SK-N-SH (cell line): ENCODE data around the gene LDB2. TPM values are rescaled to one million over a fixed set of nuclear protein-coding genes. Genes with fewer than 3 reads are reported as not detected.
"Not testable (repeated sequence)": the region's sequence is repeated elsewhere in the genome, so short reads cannot be mapped to it uniquely, and the experiment has no call there.

Experiments
- CTCF ChIA-PET: fragments of 300-600, 350-600 bp; formaldehyde crosslinking; extraction: SDS; loops from one replicate; lab custom pipeline; 2021; lab: Yijun Ruan, JAX
- POLR2A ChIA-PET: fragments of 350-600 bp; sonication (Branson Sonifier 250); formaldehyde crosslinking; extraction: SDS; loops from one replicate; lab custom pipeline; 2020; ENCODE audit warnings: antibody characterized with exemption, inconsistent platforms; lab: Yijun Ruan, JAX
- DNase-seq: peaks from one replicate; pipeline ENCODE4 v3.0.0; 2012
- H2AFZ ChIP-seq: fragments of 200-600 bp; sonication (generic); 2 replicates; pipeline ENCODE4 v1.8.1; 2016; ENCODE audit warnings: antibody characterized with exemption, mild to moderate bottlenecking, low read depth
- H3F3A ChIP-seq: fragments of 200-600 bp; sonication (generic); replicated peaks from 2 replicates; pipeline ENCODE3; 2016; ENCODE audit warnings: antibody characterized with exemption, mild to moderate bottlenecking; ENCODE audit not compliant: insufficient read depth
- H3K27ac ChIP-seq, 2 experiments: fragments of 200-500 bp in 1 of 2; fragments of 200-600 bp in 1 of 2; sonication (Bioruptor generic) in 1 of 2; sonication (generic), shearing (Covaris generic) in 1 of 2; 2 replicates each; pipeline versions ENCODE4 v1.5.1 to v1.6.1; 2014 to 2016; ENCODE audit warnings: low read depth in 2 of 2, inconsistent platforms in 1 of 2, low read length in 1 of 2, mild to moderate bottlenecking in 1 of 2, mixed read lengths in 1 of 2
- H3K27me3 ChIP-seq: fragments of 200-600 bp; sonication (generic), shearing (Covaris generic); 2 replicates; pipeline ENCODE4 v1.6.1; 2016; ENCODE audit warnings: mixed run types; ENCODE audit not compliant: insufficient read depth
- H3K36me3 ChIP-seq, 2 experiments: fragments of 200-500 bp in 1 of 2; fragments of 200-600 bp in 1 of 2; sonication (Bioruptor generic) in 1 of 2; sonication (generic) in 1 of 2; replicated peaks in 1 of 2; 2 replicates each; pipeline versions ENCODE3 to v1.5.1; 2014 to 2016; ENCODE audit warnings: low read length in 1 of 2, mild to moderate bottlenecking in 1 of 2; ENCODE audit not compliant: insufficient read depth in 2 of 2, control insufficient read depth in 1 of 2
- H3K4me1 ChIP-seq, 2 experiments: fragments of 200-500 bp in 1 of 2; fragments of 200-600 bp in 1 of 2; sonication (Bioruptor generic) in 1 of 2; sonication (generic), shearing (Covaris generic) in 1 of 2; 2 replicates each; pipeline versions ENCODE4 v1.5.1 to v1.6.1; 2014 to 2016; ENCODE audit warnings: low read depth in 1 of 2, low read length in 1 of 2, mixed run types in 1 of 2; ENCODE audit not compliant: insufficient read depth in 2 of 2, control insufficient read depth in 1 of 2
- H3K4me2 ChIP-seq: fragments of 200-600 bp; sonication (generic), shearing (Covaris generic); 2 replicates; pipeline ENCODE4 v1.6.1; 2017; ENCODE audit warnings: mixed run types
- H3K4me3 ChIP-seq, 2 experiments: fragments of 200-500 bp in 1 of 2; fragments of 200-600 bp in 1 of 2; sonication (Bioruptor generic) in 1 of 2; sonication (generic), shearing (Covaris generic) in 1 of 2; 2 replicates each; pipeline versions ENCODE4 v1.5.1 to v1.8.1; 2014 to 2016; ENCODE audit warnings: low read depth in 2 of 2, inconsistent platforms in 1 of 2, low read length in 1 of 2, mild to moderate bottlenecking in 1 of 2, mixed read lengths in 1 of 2, moderate library complexity in 1 of 2
- H3K79me2 ChIP-seq: fragments of 200-600 bp; sonication (generic); 2 replicates; pipeline ENCODE4 v1.8.1; 2017; ENCODE audit warnings: mild to moderate bottlenecking; ENCODE audit not compliant: insufficient read depth
- H3K9ac ChIP-seq: fragments of 200-600 bp; sonication (generic); 2 replicates; pipeline ENCODE4 v1.6.1; 2017; ENCODE audit warnings: mixed run types
- H3K9me2 ChIP-seq: fragments of 200-600 bp; sonication (generic); 2 replicates; pipeline ENCODE4 v1.6.1; 2017; ENCODE audit warnings: mixed run types
- H3K9me3 ChIP-seq: fragments of 200-600 bp; sonication (generic); 2 replicates; pipeline ENCODE4 v1.6.1; 2017; ENCODE audit warnings: mixed run types, mild to moderate bottlenecking, moderate library complexity
- H4K20me1 ChIP-seq: fragments of 200-600 bp; sonication (generic); 2 replicates; pipeline ENCODE4 v1.6.1; 2017; ENCODE audit warnings: mild to moderate bottlenecking, mixed run types; ENCODE audit not compliant: insufficient read depth
- FOXM1 ChIP-seq: IDR thresholded peaks from 2 replicates; pipeline ENCODE4 v1.4.0; 2012; ENCODE audit warnings: low read depth, mild to moderate bottlenecking
- JUND ChIP-seq: IDR thresholded peaks from 2 replicates; pipeline ENCODE4 v1.4.0; 2012
- MXI1 ChIP-seq: IDR thresholded peaks from 2 replicates; pipeline ENCODE4 v1.6.1; 2012; ENCODE audit warnings: mild to moderate bottlenecking, low read depth, low read length, improper control_type of control experiment
- POLR2AphosphoS5 ChIP-seq: IDR thresholded peaks from 2 replicates; pipeline ENCODE4 v1.6.1; 2012; ENCODE audit warnings: low read depth, low read length
- RAD21 ChIP-seq: IDR thresholded peaks from 2 replicates; pipeline ENCODE4 v1.6.1; 2012; ENCODE audit warnings: mild to moderate bottlenecking, low read length
- RCOR1 ChIP-seq: fragments of 150-350 bp; IDR thresholded peaks from 2 replicates; pipeline ENCODE4 v1.6.1; 2017; ENCODE audit warnings: antibody characterized with exemption, low read length
- RFX5 ChIP-seq: IDR thresholded peaks from 2 replicates; pipeline ENCODE4 v1.6.1; 2012; ENCODE audit warnings: mild to moderate bottlenecking, improper control_type of control experiment, low read length
- SMC3 ChIP-seq: IDR thresholded peaks from 2 replicates; pipeline ENCODE4 v1.6.1; 2012; ENCODE audit warnings: low read depth, low read length, improper control_type of control experiment
- TEAD4 ChIP-seq: IDR thresholded peaks from 2 replicates; pipeline ENCODE4 v1.4.0; 2012; ENCODE audit warnings: mild to moderate bottlenecking, borderline replicate concordance; ENCODE audit not compliant: insufficient read depth
- YY1 ChIP-seq: IDR thresholded peaks from 2 replicates; pipeline ENCODE4 v1.4.0; 2012; ENCODE audit warnings: low read depth, mild to moderate bottlenecking
- WGBS: methylation state at CpG from one replicate; pipeline ENCODE4 v1.1.6; 2017; ENCODE audit warnings: low lambda C conversion rate; 5-methylcytosine and 5-hydroxymethylcytosine counted together
- polyA plus RNA-seq, 3 experiments: library from polyadenylated mRNA; depleted of rRNA; stranded (reverse); fragments of >200 nt; gene quantifications; 2 replicates each; pipeline ENCODE4 v1.2.3, GENCODE V29; 2012
- TF ChIP-seq, protein P1 (sequence below): IDR thresholded peaks from 2 replicates; pipeline ENCODE4 v1.4.0; 2012; ENCODE audit warnings: low read depth, borderline replicate concordance
- TF ChIP-seq, protein P2 (sequence below): fragments of 200-600 bp; sonication (generic); IDR thresholded peaks from 2 replicates; pipeline ENCODE4 v1.6.1; 2017; ENCODE audit warnings: antibody characterized with exemption, mild to moderate bottlenecking, moderate library complexity
- TF ChIP-seq, protein P3 (sequence below): IDR thresholded peaks from 2 replicates; pipeline ENCODE4; 2012

Gene LDB2
- polyA plus RNA-seq, 1 of the 3 experiments (the other 2 are of a cell fraction) = 11.0 TPM

DNA sequence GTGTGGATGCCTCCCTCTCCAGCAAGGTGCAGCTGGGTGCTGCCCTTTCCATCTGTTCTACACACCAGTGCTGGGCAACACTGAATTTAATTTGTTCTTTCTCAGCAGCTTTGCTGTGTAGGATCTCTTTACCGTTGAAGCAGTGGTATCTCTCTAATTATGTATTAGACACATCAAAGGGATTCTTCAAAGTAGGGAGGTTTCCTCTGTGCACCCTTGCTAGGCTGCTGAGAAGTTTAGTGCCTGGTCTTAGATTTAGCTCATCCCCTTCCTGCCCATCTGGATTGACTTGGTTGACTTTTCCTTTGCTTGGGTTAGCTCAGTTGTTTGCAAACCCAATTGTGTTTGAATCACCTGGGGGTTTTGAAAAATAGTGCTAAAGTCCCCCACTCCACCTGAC, 27.8 kb upstream of the LDB2 start:
- POLR2A ChIA-PET = no interaction called here
- H3F3A ChIP-seq = no peaks in the 10 kb centered on the region
- no peak overlapping the region for H2AFZ ChIP-seq
- H3K36me3 ChIP-seq = no peaks in the 10 kb centered on the region
- DNase-seq = no peak
- H3K27me3 ChIP-seq = no peaks in the 10 kb centered on the region
- no peak overlapping the region for H3K9ac ChIP-seq
- WGBS = 36% methylated on average over 1 of the region's 1 CpG
- no peak overlapping the region for H3K4me2 ChIP-seq
- CTCF ChIA-PET = interaction anchor here (1.1 to 2.2 kb wide), 2 partner anchors 10 to 398 kb away, joined by 4 to 14 read pairs; no protein-coding TSS in a partner anchor
- H3K79me2 ChIP-seq = no peaks in the 10 kb centered on the region
- H3K4me1 ChIP-seq = no peaks in the 10 kb centered on the region
- TF ChIP-seq MXI1 (no peak), FOXM1 (no peak), TEAD4 (no peak), JUND (no peak), RFX5 (no peak), POLR2AphosphoS5 (no peak)
- TF ChIP-seq, protein P1, sequence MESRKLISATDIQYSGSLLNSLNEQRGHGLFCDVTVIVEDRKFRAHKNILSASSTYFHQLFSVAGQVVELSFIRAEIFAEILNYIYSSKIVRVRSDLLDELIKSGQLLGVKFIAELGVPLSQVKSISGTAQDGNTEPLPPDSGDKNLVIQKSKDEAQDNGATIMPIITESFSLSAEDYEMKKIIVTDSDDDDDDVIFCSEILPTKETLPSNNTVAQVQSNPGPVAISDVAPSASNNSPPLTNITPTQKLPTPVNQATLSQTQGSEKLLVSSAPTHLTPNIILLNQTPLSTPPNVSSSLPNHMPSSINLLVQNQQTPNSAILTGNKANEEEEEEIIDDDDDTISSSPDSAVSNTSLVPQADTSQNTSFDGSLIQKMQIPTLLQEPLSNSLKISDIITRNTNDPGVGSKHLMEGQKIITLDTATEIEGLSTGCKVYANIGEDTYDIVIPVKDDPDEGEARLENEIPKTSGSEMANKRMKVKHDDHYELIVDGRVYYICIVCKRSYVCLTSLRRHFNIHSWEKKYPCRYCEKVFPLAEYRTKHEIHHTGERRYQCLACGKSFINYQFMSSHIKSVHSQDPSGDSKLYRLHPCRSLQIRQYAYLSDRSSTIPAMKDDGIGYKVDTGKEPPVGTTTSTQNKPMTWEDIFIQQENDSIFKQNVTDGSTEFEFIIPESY = no peak
- H3K4me3 ChIP-seq = no peak overlapping the region
- no peaks in the 10 kb centered on the region; the same call in 1 of the 2 replicates for H3K9me3 ChIP-seq
- H3K9me2 ChIP-seq = no peaks in the 10 kb centered on the region
- H4K20me1 ChIP-seq = no peaks in the 10 kb centered on the region
- H3K27ac ChIP-seq = no peak overlapping the region

DNA sequence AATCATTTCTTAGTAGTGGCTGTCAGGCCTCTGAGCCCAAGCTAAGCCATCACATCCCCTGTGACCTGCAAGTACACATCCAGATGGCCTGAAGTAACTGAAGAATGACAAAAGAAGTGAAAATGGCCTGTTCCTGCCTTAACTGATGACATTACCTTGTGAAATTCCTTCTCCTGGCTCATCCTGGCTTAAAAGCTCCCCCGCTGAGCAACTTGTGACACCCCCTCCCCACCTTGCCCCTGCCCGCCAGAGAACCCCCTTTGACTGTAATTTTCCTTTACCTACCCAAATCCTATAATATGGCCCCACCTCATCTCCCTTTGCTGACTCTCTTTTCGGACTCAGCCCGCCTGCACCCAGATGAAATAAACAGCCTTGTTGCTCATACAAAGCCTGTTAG, 20.3 kb upstream of the LDB2 start:
- POLR2A ChIA-PET, H3K4me2 ChIP-seq, H4K20me1 ChIP-seq, H3K9ac ChIP-seq, H3K9me2 ChIP-seq, H3K79me2 ChIP-seq, DNase-seq, H3K9me3 ChIP-seq, H3K4me1 ChIP-seq, H3K27me3 ChIP-seq, H3K27ac ChIP-seq, H3K4me3 ChIP-seq, CTCF ChIA-PET, H3K36me3 ChIP-seq, H3F3A ChIP-seq: not testable (repeated sequence)
- WGBS = 91% methylated on average over 4 of the region's 4 CpGs
- H2AFZ ChIP-seq = 0 out of 2 replicates have a peak overlapping the region, but pooled peaks have one; percentile 9

DNA sequence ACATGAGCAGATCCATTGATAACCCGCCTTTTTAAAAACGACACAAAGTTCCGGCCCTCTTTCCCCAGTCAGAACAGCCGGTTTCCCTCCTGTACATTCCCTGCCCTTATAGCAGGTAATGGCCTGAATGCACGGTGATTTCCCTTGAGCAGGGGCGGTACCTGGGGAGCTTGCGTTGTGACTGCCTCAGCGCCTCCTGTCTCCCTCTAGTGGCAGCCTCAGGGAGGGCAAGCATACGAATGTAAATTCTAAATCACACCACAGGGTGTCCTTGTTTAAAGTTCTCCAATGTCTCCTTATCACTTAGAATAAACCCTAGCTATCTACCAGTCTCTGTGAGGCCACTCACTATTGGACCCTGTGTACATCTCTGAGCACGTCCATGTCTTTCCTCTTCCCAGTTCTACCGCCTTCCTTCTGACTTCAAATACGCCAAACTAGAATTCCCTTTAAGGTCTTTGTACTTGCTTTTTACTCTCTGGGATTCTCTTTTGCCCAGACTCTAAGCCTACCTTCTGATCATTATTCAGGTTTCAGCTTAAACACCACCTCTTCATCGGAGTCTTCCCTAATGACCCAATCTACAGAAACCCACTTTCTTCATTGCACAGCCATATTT, 18.4 kb upstream of the LDB2 start:
- Histone ChIP-seq H3K36me3 (no peaks in the 10 kb centered on the region), H3K4me1 (no peaks in the 10 kb centered on the region), H4K20me1 (no peaks in the 10 kb centered on the region), H2AFZ (no peak overlapping the region), H3K4me2 (no peak overlapping the region), H3K79me2 (no peaks in the 10 kb centered on the region), H3K9me3 (no peaks in the 10 kb centered on the region), H3K27me3 (no peaks in the 10 kb centered on the region), H3K27ac (no peak overlapping the region), H3K9me2 (no peaks in the 10 kb centered on the region), H3K4me3 (peak overlapping the region in 1 of 2 experiments; percentile 50; a peak in 1 of 4 replicates), H3K9ac (no peak overlapping the region), H3F3A (no peaks in the 10 kb centered on the region)
- ChIA-PET CTCF (interaction anchor here (0.5 to 2.1 kb wide), 32 partner anchors 9 to 652 kb away, joined by 3 to 23 read pairs (median 3); no protein-coding TSS in a partner anchor), POLR2A (no interaction called here)
- TF ChIP-seq SMC3 (peak; percentile 90), RAD21 (peak; percentile 76), YY1 (no peak), RCOR1 (0 out of 2 replicates have a peak, but pooled peaks have one; percentile 23)
- TF ChIP-seq, protein P2, sequence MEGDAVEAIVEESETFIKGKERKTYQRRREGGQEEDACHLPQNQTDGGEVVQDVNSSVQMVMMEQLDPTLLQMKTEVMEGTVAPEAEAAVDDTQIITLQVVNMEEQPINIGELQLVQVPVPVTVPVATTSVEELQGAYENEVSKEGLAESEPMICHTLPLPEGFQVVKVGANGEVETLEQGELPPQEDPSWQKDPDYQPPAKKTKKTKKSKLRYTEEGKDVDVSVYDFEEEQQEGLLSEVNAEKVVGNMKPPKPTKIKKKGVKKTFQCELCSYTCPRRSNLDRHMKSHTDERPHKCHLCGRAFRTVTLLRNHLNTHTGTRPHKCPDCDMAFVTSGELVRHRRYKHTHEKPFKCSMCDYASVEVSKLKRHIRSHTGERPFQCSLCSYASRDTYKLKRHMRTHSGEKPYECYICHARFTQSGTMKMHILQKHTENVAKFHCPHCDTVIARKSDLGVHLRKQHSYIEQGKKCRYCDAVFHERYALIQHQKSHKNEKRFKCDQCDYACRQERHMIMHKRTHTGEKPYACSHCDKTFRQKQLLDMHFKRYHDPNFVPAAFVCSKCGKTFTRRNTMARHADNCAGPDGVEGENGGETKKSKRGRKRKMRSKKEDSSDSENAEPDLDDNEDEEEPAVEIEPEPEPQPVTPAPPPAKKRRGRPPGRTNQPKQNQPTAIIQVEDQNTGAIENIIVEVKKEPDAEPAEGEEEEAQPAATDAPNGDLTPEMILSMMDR = peak; percentile 82
- TF ChIP-seq, protein P3, sequence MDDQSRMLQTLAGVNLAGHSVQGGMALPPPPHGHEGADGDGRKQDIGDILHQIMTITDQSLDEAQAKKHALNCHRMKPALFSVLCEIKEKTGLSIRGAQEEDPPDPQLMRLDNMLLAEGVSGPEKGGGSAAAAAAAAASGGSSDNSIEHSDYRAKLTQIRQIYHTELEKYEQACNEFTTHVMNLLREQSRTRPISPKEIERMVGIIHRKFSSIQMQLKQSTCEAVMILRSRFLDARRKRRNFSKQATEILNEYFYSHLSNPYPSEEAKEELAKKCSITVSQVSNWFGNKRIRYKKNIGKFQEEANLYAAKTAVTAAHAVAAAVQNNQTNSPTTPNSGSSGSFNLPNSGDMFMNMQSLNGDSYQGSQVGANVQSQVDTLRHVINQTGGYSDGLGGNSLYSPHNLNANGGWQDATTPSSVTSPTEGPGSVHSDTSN = no peak
- 69% methylated on average over 13 of the region's 13 CpGs for WGBS
- peak; percentile 55 for DNase-seq
